Uterus (tissue), 4 donors: Measurements from ENCODE around the gene GPR142. TPM values are rescaled to one million over a fixed set of nuclear protein-coding genes. Genes with fewer than 3 reads are reported as not detected.

Experiments used
- DNase-seq, 2 donors: peaks; one replicate each; pipeline ENCODE4 v3.0.0-alpha.2; 2019 to 2020
- H3K27ac ChIP-seq, 2 donors: fragments of 200-600 bp; sonication (generic); 1 replicate in 1 of 2; 2 replicates in 1 of 2; pipeline ENCODE4 v1.5.1; 2016 to 2018
- H3K27me3 ChIP-seq, 2 donors: fragments of 200-600 bp; sonication (generic); one replicate each; pipeline ENCODE4 v1.5.1; 2018 to 2019; ENCODE audit warnings: control low read depth in 1 of 2
- H3K36me3 ChIP-seq, 2 donors: fragments of 200-600 bp; sonication (generic); one replicate each; pipeline ENCODE4 v1.5.1; 2019; ENCODE audit warnings: control low read depth in 1 of 2
- H3K4me1 ChIP-seq, 2 donors: fragments of 200-600 bp; sonication (generic); one replicate each; pipeline ENCODE4 v1.5.1; 2018 to 2019; ENCODE audit warnings: control low read depth in 1 of 2
- H3K4me3 ChIP-seq, 2 donors: fragments of 200-600 bp; sonication (generic); 1 replicate in 1 of 2; 2 replicates in 1 of 2; pipeline ENCODE4 v1.5.1; 2018 to 2019; ENCODE audit warnings: mild to moderate bottlenecking in 1 of 2
- H3K9me3 ChIP-seq, 2 donors: fragments of 200-600 bp; sonication (generic); one replicate each; pipeline ENCODE4 v1.5.1; 2019; ENCODE audit warnings: control low read depth in 1 of 2
- CTCF ChIP-seq, 4 experiments: fragments of 200-600 bp in 2 of 4; fragments of 450-650 bp in 2 of 4; sonication (generic) in 2 of 4; IDR thresholded peaks; one replicate each; pipeline ENCODE4 v1.5.1; 2016 to 2019; ENCODE audit warnings: antibody characterized with exemption in 4 of 4, mild to moderate bottlenecking in 2 of 4, moderate library complexity in 1 of 4
- POLR2A ChIP-seq, 2 donors: fragments of 450-650 bp; IDR thresholded peaks; one replicate each; pipeline ENCODE4 v1.6.1; 2016; ENCODE audit warnings: antibody characterized with exemption in 2 of 2, mild to moderate bottlenecking in 1 of 2, moderate library complexity in 1 of 2
- intact Hi-C: fragments of 100-400 bp; cut with DNase I; formaldehyde crosslinking; loops from one replicate; pipeline ENCODE4 v1.15.1; 2023; ENCODE audit warnings: low total_unique reads
- total RNA-seq, 4 donors: library from RNA; depleted of rRNA in 3 of 4; stranded (reverse); fragments of >200 nt in 3 of 4; gene quantifications; one replicate each; pipeline versions ENCODE4 v1.1.0 to v1.2.4, GENCODE V29; 2014 to 2023
- donor health status: DM: yes; HTN: yes; CAD: no.

Gene GPR142
- total RNA-seq, 4 donors from 2014 or later = 0.73 TPM; not detected in 3

- Histone ChIP-seq H3K27me3 (no peaks in the 10 kb centered on the region), H3K36me3 (no peaks in the 10 kb centered on the region), H3K4me1 (no peaks in the 10 kb centered on the region), H3K27ac (no peak overlapping the region), H3K4me3 (no peak overlapping the region), H3K9me3 (no peaks in the 10 kb centered on the region)
- intact Hi-C loops = no loop called here
- TF ChIP-seq CTCF (IDR thresholded peaks at IDR 0.05) (no peak), POLR2A (IDR thresholded peaks at IDR 0.05) (no peak)
- no peak for DNase-seq
These were observed 41.5 kb downstream of the GPR142 start for GRCh38 chr17:74408815-74409214.

GRCh38 chr17:74410001-74410443 is 42.7 kb downstream of the GPR142 start:
- TF ChIP-seq POLR2A (IDR thresholded peaks at IDR 0.05) = no peak
- no peak for TF ChIP-seq CTCF (IDR thresholded peaks at IDR 0.05)
- DNase-seq = no peak
- Histone ChIP-seq H3K4me3 (no peak overlapping the region), H3K27ac (no peak overlapping the region), H3K36me3 (no peaks in the 10 kb centered on the region), H3K4me1 (no peaks in the 10 kb centered on the region), H3K9me3 (no peaks in the 10 kb centered on the region), H3K27me3 (no peaks in the 10 kb centered on the region)
- intact Hi-C loops = no loop called here

DNA sequence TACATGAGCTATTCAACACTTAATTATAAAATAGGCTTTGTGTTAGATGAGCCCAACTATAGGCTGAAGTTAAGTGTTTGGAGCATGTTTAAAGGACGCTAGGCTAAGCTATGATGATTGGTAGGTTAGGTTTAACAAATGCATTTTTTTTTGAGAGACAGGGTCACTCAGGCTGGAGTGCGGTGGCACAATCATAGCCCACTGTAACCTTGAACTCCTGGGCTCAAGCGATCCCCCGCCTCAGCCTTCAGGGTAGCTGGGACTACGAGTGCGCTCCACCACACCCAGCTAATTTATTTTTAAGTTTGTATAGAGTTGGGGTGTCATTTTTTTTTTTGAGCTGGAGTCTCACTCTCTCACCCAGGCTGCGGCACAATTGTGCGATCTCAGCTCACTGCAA is 45.3 kb downstream of the GPR142 start:
- H3K27ac ChIP-seq = no peak overlapping the region
- intact Hi-C loops = no loop called here

GRCh38 chr17:74413491-74413890 is 46.2 kb downstream of the GPR142 start:
- intact Hi-C loops = no loop called here

More for the DNA sequence above, 45.3 kb downstream of the GPR142 start:
- no peaks in the 10 kb centered on the region for H3K36me3 ChIP-seq
- H3K4me3 ChIP-seq = no peak overlapping the region
- no peaks in the 10 kb centered on the region for H3K4me1 ChIP-seq
- no peak for TF ChIP-seq CTCF (IDR thresholded peaks at IDR 0.05)
- no peak for TF ChIP-seq POLR2A (IDR thresholded peaks at IDR 0.05)
- H3K27me3 ChIP-seq = no peaks in the 10 kb centered on the region
- DNase-seq = no peak
- no peaks in the 10 kb centered on the region for H3K9me3 ChIP-seq

DNA sequence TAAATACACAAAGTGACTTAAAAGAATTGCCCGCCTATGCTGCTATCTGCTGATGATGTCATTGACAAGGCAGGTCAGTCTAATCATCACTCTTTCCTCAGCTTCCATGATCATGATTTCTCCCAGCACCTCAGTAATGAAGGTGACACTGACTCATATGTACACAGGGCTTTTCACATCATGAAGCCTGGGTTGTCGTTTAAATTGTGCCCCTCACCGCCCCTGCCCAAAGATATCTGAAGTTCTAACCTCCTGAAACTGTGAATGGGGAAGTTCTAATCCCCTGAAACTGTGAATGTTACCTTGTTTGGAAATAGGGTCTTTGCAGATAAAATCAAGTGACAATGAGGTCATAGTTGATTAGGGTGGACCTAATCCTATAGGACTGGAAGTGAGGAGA is 47.2 kb downstream of the GPR142 start:
- intact Hi-C loops = no loop called here
- no peak overlapping the region for H3K27ac ChIP-seq

More at GRCh38 chr17:74413491-74413890, 46.2 kb downstream of the GPR142 start:
- Histone ChIP-seq H3K4me3 (no peak overlapping the region), H3K4me1 (no peaks in the 10 kb centered on the region), H3K27ac (no peak overlapping the region), H3K9me3 (no peaks in the 10 kb centered on the region), H3K27me3 (no peaks in the 10 kb centered on the region), H3K36me3 (no peaks in the 10 kb centered on the region)
- TF ChIP-seq CTCF (IDR thresholded peaks at IDR 0.05) = no peak
- TF ChIP-seq POLR2A (IDR thresholded peaks at IDR 0.05) = no peak
- DNase-seq = no peak

More for the DNA sequence above, 47.2 kb downstream of the GPR142 start:
- Histone ChIP-seq H3K36me3 (no peaks in the 10 kb centered on the region), H3K27me3 (no peaks in the 10 kb centered on the region), H3K4me3 (no peak overlapping the region), H3K4me1 (no peaks in the 10 kb centered on the region), H3K9me3 (no peaks in the 10 kb centered on the region)
- TF ChIP-seq CTCF (IDR thresholded peaks at IDR 0.05) (no peak), POLR2A (IDR thresholded peaks at IDR 0.05) (no peak)
- DNase-seq = no peak
